D341Med (cell line): Measurements from ENCODE around the gene SLC44A3.

Source experiments
- DNase-seq: peaks from one replicate; pipeline ENCODE4 v3.0.0; 2012; ENCODE audit warnings: low spot score

Gene SLC44A3

DNA sequence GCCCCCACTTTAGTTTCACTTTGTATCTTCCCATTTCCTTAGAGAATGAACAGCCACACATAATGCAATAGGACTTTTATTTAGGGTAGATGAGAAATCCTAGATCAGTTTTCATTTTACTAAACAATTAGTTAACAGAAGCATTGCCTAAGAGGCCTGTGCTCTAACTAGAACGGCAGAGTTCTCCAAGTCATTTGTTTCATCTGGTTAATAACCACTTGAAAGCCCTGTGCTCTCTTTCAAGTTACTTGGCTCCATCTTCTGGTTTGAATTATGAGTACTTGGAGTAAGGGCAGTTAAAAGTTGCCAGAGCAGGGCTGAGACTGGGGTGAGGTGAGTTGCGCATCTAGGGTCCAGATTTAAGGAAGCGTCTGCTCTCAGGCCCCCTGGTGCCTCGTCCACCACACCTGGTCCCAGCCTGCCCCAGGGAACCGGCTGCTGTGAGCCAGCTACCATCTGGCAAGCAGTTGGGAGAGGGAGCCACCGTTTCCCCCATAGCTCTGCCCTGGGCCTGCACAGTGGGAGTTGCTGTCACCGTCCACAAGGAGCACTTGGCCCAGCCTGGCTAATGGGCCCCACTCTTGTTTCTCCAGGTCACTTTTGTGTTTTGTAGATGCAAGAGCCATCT is 18.1 kb upstream of the SLC44A3 start:
- peak; percentile 25 for DNase-seq

DNA sequence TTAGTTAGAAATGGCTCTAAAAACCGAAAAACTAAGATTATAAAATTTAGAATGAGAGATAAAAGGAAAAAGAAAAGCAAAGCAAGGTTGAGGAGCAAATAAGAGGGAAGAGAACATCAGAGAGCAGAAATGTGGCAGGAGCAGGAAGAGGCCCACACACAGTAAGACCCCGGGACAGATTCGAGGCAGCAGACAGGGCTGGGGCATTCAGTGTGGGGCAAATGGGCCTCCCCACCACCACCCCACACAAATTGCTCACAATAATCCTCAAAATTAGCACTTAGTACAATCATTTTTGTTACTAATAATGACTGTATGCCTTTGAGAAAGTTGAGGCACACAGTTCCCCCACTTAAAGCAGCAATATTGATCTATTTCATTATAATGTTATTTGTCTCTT is 17.1 kb upstream of the SLC44A3 start:
- DNase-seq = no peak

DNA sequence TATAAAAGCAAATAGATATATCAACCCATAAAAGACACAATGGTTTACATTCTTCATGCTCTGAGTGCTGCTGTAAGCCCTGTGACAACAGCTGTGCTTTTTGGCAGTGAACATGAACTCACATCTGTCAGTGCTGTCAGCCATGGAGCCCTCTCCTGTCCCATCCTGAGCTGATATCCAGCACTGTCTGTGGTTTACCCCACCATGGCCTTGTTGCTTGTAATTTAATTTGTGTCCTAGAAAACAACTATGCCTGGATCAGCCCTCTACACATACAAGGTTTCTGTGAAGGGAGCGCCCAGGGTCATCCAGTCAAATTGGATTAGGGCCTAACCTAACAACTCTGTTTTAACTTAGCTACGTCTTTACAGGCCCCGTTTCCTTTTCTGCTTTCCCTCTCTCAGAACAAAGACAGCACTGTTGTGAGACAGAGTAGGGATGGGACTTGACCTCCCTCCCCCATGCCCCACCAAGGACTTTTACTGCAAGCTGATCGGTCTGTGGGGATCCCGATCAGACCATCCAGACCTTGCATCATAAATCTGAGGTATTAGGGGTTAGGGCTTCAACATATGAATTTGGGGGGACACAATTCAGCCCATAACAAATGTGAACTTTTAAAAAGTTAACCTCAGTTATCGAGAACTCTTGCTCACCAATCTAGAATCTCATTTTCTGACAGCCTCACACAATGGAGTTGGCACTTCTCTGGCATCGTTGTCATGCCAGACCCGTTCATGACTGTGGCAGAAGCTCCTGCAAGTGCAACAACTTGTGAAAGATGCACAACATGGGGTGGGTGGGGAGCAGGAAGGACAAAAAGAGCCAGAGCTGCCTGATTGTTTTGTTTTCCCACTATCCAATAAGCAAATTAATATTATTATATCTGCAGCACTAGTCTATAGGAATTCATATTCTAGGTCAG is 16.4 kb upstream of the SLC44A3 start:
- no peak for DNase-seq

DNA sequence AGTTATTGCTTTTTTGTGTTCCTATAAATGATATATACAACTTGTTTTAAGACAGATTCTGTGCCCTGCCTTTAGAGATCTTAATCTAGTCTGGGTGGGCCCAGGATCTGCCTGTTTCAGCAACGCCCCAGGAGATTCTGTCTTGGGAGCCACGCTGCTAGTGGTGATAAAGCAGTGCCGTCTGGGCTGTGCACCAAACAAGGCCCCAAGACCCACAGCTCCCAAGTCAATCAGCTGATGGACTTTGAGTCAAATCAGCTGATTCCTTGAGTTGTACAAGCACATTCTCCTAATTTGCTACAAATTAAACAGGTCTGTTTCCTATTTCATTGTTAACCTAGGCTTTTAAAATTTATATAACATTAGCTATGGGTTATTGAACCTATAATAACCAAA is 15.7 kb upstream of the SLC44A3 start:
- no peak for DNase-seq

DNA sequence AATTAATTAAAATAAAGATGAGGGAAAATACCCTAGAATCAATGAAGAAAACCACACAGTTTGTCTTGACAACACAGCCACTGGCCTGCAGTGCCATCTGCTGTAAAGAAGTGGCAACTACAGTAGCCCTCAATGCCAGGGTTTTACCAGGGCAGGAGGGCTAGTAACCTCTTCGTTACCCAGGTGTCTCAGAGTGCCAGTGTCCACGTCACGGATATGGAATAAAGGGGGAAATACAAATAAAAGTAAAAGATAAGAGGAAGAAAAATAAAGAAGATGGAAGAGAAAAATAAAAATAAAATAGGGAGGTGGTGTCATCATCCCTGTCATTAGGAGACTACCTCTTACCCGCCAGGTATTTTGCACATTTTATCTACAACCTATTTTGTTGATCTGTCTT is 14.2 kb upstream of the SLC44A3 start:
- peak; percentile 69 for DNase-seq

- DNase-seq = no peak
Observed at GRCh38 chr1:94806441-94806871, 13.7 kb upstream of the SLC44A3 start.

DNA sequence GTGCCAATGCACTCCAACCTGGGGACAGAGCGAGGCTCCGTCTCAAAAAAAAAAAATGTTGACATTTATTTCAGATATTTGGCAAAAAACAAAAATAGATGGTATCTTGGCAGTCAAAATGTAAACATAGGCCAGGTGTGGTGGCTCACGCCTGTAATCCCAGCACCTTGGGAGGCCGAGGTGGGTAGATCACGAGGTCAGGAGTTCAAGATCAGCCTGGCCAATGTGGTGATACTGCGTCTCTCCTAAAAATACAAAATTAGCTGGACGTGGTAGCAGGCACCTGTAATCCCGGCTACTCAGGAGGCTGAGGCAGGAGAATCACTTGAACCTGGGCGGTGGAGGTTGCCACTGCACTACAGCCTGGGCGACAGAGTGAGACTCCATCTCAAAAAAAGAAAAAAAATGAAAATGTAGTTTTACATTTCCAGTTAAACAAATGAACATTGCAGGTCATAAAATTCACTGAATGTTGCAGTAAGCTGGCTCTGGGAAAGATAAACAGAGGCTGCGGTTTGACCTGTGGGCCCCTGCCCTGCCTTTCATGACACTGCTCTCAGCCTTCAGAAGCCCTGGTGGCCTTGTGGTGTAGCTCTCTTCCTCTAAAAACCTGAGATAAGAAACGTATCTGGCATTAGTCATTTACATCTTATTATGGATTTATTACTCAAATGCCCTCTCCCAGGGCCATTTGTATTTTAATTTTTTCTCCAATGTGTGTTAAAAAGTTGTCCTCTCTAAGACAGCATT is 12.2 kb upstream of the SLC44A3 start:
- no peak for DNase-seq

- no peak for DNase-seq
Observed at GRCh38 chr1:94808669-94809068, 11.5 kb upstream of the SLC44A3 start.

DNA sequence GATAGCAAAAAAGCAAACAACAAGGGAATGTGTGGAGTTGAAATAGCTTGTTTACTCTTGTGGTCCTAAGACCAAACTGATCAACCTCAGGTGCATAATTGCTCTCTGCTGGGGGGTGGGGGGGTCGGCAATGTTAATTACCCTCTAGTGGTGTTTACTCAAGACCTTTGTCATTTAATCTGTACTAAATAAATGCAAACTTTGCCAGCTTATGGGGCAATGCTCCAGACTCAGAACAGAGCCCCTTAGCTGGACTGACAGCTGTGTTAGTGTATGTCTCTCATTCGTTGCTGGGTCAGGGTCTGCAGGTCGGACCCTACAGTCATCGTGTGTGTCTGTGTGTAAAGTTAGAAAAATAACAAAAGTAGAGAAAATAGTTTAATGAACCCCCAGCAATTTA is 7.2 kb upstream of the SLC44A3 start:
- no peak for DNase-seq

GRCh38 chr1:94816030-94816429 is 4.1 kb upstream of the SLC44A3 start:
- no peak for DNase-seq

GRCh38 chr1:94817712-94818111 is 2.4 kb upstream of the SLC44A3 start:
- DNase-seq = no peak

- DNase-seq = no peak
Observed at GRCh38 chr1:94819238-94819944, 766 bp upstream of the SLC44A3 start.

GRCh38 chr1:94820936-94821335 is 779 bp downstream of the SLC44A3 start:
- no peak for DNase-seq

DNA sequence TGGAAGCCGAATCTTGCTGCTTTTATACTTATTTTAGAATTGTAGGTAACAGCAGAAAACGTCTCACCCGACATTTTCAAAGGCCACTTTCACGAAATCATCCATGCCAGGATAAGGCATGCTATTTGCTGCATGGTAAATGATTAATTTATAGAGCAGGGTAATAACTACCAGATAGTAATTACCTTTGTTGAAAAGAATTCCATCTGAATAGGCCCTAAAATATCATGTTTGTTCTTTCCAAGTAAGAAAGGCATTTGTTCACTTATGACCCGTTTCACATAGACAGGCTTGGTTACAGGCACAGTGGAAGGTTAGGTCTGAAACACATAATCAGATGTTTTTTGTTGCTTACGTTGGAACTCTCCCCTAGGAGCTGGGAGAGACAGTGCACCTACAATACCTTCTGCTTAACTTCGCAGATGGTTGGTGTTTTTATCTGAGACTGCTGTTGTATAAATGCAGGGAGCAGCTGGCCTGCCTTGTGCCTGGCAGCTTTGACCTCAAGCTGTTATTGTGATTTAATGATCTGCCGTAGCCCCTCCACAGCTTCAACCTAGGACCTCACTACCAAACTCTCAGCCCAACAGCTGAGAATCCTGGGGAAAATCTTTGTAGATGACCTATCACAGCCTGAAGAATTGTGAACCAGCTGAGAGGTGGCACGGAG is 1.6 kb downstream of the SLC44A3 start:
- DNase-seq = no peak

- no peak for DNase-seq
Observed at GRCh38 chr1:94823116-94823515, 3.0 kb downstream of the SLC44A3 start.

DNA sequence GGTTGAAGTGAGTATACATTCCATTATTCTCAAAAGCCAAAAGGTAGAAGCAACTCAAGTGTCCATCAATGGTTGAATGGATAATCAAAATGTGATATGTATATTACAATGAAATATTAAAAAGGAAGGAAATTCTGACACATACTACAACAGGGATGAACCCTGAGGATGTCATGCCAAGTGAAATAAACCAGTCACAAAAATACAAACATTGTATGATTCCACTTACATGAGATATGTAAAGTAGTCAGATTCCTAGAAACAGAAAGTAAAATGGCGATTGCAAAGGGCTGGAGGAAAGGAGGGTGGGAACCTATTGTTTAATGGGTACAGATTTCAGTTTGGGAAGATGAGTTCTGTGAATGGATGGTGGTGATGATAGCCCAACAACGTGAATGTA is 5.8 kb downstream of the SLC44A3 start:
- DNase-seq = no peak

GRCh38 chr1:94827434-94827833 is 7.3 kb downstream of the SLC44A3 start:
- DNase-seq = no peak

DNA sequence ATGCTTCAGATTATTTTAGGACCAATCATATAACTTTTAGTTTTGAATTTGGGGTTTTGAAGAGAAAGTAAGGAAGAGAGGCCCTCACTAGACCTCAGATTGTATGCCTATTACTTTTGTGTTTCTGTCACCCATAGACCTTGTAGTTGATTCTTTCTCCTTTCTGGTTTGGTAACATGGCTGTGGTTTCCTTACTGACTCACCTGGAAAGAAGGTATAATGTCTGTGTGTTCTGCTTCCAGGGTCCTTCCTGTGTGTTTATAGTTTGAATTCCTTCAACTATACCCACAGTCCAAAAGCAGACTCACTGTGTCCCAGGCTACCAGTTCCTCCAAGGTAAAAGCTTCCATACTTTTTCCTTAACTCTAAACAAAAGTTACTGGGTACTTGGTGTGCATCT is 8.1 kb downstream of the SLC44A3 start:
- DNase-seq = no peak

GRCh38 chr1:94831641-94832040 is 11.5 kb downstream of the SLC44A3 start:
- DNase-seq = no peak

GRCh38 chr1:94832446-94832845 is 12.3 kb downstream of the SLC44A3 start:
- no peak for DNase-seq

- no peak for DNase-seq
Observed at GRCh38 chr1:94832931-94833585, 12.9 kb downstream of the SLC44A3 start.
